HG03378 (cell line): ENCODE measurements around the gene SLC2A11.
A peak's percentile ranks its signal among the peaks of the same experiment; 100 is the strongest.
"Not testable (repeated sequence)": the region's sequence is repeated elsewhere in the genome, so short reads cannot be mapped to it uniquely, and the experiment has no call there.

ENCODE experiments used
- ATAC-seq: cut with Tn5 transposase; IDR thresholded peaks from one replicate; pipeline ENCODE4 v1.9.1; 2021; ENCODE audit warnings: mild to moderate bottlenecking, moderate library complexity; ENCODE audit not compliant: unreplicated experiment

The SLC2A11 gene

GRCh38 chr22:23846081-23846469 lies 11.6 kb upstream of the SLC2A11 start:
- ATAC-seq, result no peak

GRCh38 chr22:23847310-23847920 lies 10.3 kb upstream of the SLC2A11 start:
- no peak for ATAC-seq

- ATAC-seq, result no peak
These were observed 9.4 kb upstream of the SLC2A11 start for GRCh38 chr22:23847991-23848864.

GRCh38 chr22:23849009-23850006 lies 8.4 kb upstream of the SLC2A11 start:
- ATAC-seq, result no peak

- ATAC-seq, result peak; percentile 57
These were observed 7.5 kb upstream of the SLC2A11 start for GRCh38 chr22:23850136-23850611.

- ATAC-seq, result peak; percentile 32
These were observed 712 bp upstream of the SLC2A11 start for GRCh38 chr22:23856721-23857605.

- ATAC-seq, result no peak
These were observed 775 bp downstream of the SLC2A11 start for GRCh38 chr22:23858484-23858815.

GRCh38 chr22:23859201-23859600 lies 1.5 kb downstream of the SLC2A11 start:
- ATAC-seq, result no peak

GRCh38 chr22:23860187-23860586 lies 2.5 kb downstream of the SLC2A11 start:
- not testable (repeated sequence) for ATAC-seq

- ATAC-seq, result no peak
These were observed 4.4 kb downstream of the SLC2A11 start for GRCh38 chr22:23862103-23862502.

GRCh38 chr22:23864499-23865154 lies 7.0 kb downstream of the SLC2A11 start:
- ATAC-seq, result not testable (repeated sequence)

- ATAC-seq, result no peak
These were observed 10.9 kb downstream of the SLC2A11 start for GRCh38 chr22:23868580-23868979.

GRCh38 chr22:23874871-23875270 lies 17.2 kb downstream of the SLC2A11 start:
- no peak for ATAC-seq

GRCh38 chr22:23875801-23876200 lies 18.1 kb downstream of the SLC2A11 start:
- no peak for ATAC-seq

- no peak for ATAC-seq
These were observed 19.9 kb downstream of the SLC2A11 start for GRCh38 chr22:23877566-23877965.

GRCh38 chr22:23878219-23878618 lies 20.5 kb downstream of the SLC2A11 start:
- no peak for ATAC-seq

GRCh38 chr22:23882370-23882769 lies 24.7 kb downstream of the SLC2A11 start:
- ATAC-seq, result no peak

- no peak for ATAC-seq
These were observed 26.0 kb downstream of the SLC2A11 start for GRCh38 chr22:23883658-23884057.

GRCh38 chr22:23884140-23884539 lies 26.5 kb downstream of the SLC2A11 start:
- no peak for ATAC-seq
